CD1c-positive myeloid dendritic cell (primary cell): ENCODE results near the gene CD27.
"Not testable (repeated sequence)": the region's sequence is repeated elsewhere in the genome, so short reads cannot be mapped to it uniquely, and the experiment has no call there.

Experiments used
- DNase-seq: peaks from one replicate; pipeline ENCODE4 v3.0.0-alpha.2; 2016; ENCODE audit errors: extremely low spot score

Gene CD27

DNA sequence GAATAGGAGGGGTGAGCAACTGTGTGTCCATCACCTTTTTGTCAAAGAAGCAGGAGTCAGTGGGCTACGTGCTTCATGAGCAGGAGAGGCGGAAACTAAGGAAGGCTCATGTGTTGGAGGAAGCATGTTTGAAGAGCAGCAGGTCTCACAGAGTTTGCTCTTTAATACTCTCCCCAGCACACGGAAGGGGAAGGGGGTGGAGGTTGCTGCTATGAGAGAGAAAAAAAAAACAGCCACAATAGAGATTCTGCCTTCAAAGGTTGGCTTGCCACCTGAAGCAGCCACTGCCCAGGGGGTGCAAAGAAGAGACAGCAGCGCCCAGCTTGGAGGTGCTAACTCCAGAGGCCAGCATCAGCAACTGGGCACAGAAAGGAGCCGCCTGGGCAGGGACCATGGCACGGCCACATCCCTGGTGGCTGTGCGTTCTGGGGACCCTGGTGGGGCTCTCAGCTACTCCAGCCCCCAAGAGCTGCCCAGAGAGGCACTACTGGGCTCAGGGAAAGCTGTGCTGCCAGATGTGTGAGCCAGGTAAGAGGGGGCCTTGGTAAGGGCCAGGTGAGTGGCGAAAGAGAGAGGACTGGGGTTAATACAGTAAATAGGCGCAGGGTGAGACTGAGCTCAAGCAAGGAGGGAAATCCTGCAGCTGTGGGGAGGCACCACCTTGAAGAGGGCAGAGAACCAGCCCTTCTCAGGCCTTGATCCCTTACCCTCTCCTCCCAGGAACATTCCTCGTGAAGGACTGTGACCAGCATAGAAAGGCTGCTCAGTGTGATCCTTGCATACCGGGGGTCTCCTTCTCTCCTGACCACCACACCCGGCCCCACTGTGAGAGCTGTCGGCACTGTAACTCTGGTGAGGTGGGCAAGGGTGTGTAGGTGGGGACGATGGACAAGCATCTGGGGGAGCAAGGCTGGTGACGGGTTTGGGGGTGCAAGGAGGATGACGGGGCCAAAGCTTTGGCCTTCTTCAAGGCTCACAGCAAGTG is at the start of gene CD27:
Gene CD27 (plus strand): TSS at position 252 of the 985 bp plus-strand sequence. CDS start 141 bp downstream, at position 393.
- DNase-seq = no peak

DNA sequence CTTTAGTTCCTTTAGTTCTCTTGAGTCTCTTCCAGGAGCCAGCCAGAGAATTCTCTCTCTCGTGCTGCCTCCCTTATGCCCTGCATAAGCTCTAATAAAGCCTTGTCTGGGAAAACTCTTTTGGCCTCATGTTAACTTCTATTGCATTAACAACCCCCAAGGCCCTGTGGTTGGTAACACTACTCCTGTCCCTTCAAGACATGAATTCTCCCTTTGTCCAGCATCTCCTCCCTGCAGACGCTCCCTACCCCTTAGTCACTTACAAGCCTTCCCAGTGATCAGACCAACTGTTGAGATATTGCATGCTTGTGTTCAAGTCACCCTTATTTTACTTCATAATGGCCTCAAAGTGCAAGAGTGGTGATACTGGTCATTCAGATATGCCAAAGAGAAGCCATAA is 48.7 kb upstream of the CD27 start:
- no peak for DNase-seq

- no peak for DNase-seq
Measured at GRCh38 chr12:6399884-6400644, 44.7 kb upstream of the CD27 start.

DNA sequence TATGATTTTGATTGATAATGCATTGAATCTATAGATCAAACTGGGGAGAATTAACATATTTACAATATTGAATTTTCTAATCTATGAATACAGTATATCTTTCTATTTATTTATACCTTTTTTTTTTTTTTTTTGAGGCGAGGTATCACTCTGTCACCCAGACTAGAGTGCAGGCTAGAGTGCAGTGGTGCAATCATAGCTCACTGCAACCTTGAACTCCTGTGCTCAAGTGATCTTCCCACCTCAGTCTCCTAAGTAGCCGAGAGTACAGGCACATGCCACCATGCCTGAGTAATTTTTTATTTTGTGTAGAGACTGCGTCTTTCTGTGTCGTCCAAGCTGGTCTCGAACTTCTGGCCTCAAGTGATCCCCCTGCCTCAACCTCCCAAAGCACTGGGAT is 40.4 kb upstream of the CD27 start:
- DNase-seq = no peak

DNA sequence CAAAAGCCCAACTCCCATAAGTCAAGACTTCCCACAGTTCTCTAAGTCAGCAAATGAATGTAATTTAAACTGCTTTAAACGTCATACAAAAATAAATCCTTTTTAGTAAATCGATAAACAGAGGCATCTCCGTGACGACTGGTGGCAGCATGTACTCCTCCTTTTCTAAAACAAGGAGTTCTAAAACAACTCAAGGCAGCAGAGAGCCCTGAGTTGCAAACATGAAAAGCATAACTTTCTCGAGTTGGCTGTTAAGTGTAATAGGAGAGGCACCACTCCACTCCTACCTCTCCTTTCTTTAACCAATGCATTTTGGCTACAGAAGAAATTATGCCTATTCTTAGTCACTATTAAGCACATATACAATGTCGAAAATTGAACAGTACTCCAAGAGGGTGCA is 38.8 kb upstream of the CD27 start:
- no peak for DNase-seq

GRCh38 chr12:6407236-6407954 is 37.4 kb upstream of the CD27 start:
- DNase-seq = no peak

DNA sequence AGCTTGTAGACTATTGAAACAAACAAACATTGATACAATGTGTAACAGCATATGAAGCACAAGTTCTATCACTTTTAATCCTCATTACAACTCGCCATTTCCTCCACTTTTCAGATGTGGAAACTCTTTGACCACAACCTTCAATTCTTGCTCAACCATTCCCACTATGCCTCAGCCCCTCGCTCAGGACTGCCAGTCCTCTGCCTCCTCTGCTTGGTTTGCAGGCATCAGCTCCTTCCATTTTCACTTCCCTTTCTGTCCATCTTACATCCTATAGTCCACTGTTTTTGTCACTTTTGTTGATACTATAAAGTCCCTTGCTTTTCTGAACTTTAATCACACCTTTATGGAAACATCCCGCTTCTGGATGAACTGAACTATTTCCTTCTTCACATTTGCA is 28.2 kb upstream of the CD27 start:
- peak; percentile 73 for DNase-seq

DNA sequence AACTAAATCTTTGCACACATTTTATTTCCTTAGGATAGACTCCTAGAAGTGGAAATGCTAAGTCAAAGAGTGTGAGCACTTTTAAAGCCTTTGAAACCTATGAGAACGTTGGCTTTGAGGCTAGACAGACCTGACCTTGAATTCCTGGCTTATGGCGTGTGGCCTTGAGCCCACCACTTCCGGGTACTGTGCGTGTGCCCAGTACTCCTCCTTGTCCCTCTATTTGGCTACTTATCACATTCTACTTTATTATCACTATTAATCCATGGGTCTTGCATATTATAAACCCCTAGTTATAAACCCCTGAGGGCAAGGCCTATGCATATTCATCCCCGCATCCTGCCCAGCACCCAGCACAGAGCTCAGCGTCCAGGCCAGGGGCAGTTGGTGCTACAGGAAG is 26.0 kb upstream of the CD27 start:
- DNase-seq = no peak

DNA sequence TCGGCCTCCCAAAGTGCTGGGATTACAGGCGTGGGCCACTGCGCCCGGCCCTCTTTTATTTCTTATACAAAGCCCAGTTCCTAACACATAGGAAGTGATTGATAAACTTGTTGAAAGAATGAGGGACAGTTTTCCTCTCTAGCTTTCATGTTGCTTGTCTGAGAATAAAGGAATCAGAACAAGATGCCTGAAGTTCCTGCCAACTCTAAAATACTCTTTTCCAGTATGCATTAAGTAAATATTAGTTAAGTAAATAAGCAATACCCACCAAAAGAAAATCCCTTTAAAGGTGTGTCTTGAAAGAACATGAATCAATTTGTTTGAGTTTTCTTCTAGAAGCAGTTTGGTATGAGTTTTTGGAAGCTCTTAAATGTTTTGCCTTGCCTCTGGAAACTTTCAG is 24.4 kb upstream of the CD27 start:
- DNase-seq = no peak

- DNase-seq = peak; percentile 95
Measured at GRCh38 chr12:6423267-6424007, 21.3 kb upstream of the CD27 start.

DNA sequence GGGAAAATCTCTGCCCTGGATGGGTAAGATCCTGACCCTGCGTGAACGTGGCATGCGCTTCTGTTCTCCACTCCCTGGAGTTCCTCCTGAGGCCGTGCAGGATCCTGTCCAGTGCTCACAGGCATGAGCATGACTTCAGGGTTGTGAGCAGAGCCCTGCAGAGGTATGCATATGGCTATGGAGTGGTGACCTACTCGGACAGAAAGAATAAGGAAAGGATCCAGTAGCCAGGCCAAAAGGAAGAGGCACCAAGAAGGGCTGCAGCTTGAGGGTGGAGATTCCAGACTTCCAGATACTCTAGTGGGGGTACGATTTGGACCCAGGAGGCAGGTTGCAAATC is 20.8 kb upstream of the CD27 start:
- DNase-seq = no peak

GRCh38 chr12:6424866-6425265 is 19.9 kb upstream of the CD27 start:
- no peak for DNase-seq

- DNase-seq = peak; percentile 70
Measured at GRCh38 chr12:6425590-6426531, 18.9 kb upstream of the CD27 start.

DNA sequence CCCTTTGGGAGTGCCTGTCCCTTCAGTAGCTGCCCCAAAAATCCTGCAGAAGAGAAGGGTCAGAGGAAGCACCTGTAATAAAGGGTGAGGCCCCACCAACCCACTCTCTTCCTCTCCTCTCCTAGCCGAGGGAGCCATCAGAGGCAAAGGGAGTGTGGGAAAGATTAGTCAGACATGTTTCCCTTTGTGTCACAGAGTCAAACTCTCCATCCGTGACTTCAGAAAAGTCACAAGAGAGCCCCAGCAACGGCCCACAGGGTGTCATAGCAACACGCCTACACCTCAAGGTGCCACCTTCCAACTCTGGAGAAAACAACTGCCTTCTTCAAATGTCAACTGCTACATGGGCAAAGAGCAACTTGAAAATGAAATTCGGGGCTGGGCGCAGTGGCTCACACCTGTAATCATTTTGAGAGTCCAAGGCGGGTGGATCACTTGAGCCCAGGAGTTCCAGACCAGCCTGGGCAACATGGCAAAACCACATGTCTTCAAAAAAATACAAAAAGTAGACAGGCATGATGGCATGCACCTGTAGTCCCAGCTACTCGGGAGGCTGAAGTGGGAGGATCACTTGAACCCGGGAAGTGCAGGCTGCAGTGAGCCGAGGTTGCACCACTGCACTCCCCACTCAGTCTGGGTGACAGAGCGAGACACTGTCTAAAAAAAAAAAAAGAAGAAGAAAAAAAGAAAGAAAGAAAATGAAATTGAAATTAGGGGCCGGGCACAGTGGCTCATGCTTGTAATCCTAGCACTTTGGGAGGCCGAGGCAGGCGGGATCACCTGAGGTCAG is 17.7 kb upstream of the CD27 start:
- peak; percentile 89 for DNase-seq

- DNase-seq = not testable (repeated sequence)
Measured at GRCh38 chr12:6427796-6428195, 17.0 kb upstream of the CD27 start.

GRCh38 chr12:6428326-6428725 is 16.4 kb upstream of the CD27 start:
- no peak for DNase-seq

- DNase-seq = peak; percentile 85
Measured at GRCh38 chr12:6430124-6430989, 14.4 kb upstream of the CD27 start.

DNA sequence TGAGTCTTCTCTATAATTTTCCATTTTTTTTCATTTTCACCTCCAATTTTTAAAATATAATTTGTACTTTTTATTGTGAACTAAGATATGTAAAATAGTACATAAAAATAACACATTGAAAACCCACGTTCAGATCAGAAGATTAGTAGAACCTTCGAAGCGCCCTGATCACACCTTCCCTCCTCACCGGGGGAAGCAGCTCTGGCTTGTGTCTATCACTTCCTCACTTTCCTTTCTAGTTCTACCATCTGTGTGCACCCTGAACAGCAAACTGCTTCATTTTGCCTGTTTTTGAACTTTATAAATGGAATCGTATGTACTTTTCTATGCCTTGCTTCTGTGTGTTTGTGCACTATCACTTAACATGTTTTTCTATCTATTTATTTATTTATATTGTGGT is 11.8 kb upstream of the CD27 start:
- no peak for DNase-seq
